ENCODE data around the gene PPFIA4.

DNA sequence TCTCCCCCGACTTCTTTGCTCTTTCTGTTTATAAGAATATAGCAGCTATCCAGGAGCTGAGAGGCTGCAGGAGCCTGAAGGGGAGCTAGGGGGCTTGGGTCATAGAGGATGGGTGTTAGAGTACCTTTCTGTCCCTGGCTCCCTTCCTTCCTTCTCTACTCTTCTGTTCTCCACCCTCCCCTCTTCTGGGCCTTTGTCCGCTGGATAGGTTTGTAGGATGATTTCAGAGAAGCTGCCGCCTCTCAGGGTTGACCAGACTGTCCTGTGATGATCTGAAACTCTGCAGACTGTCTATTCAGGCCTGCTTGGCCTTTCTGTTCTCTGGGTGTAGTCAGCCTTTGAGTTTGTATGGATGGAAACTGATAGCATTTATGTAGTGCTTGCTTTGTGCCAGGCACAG, 26.3 kb downstream of the PPFIA4 start:
- no peak for TF ChIP-seq POLR2A (IDR thresholded peaks at IDR 0.05; ENCODE audit: low read depth, low read length)
- no peak for TF ChIP-seq MYC (IDR thresholded peaks at IDR 0.05; ENCODE audit: low read depth, low read length)
- TF ChIP-seq, protein P1, sequence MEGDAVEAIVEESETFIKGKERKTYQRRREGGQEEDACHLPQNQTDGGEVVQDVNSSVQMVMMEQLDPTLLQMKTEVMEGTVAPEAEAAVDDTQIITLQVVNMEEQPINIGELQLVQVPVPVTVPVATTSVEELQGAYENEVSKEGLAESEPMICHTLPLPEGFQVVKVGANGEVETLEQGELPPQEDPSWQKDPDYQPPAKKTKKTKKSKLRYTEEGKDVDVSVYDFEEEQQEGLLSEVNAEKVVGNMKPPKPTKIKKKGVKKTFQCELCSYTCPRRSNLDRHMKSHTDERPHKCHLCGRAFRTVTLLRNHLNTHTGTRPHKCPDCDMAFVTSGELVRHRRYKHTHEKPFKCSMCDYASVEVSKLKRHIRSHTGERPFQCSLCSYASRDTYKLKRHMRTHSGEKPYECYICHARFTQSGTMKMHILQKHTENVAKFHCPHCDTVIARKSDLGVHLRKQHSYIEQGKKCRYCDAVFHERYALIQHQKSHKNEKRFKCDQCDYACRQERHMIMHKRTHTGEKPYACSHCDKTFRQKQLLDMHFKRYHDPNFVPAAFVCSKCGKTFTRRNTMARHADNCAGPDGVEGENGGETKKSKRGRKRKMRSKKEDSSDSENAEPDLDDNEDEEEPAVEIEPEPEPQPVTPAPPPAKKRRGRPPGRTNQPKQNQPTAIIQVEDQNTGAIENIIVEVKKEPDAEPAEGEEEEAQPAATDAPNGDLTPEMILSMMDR (IDR thresholded peaks at IDR 0.05; ENCODE audit: extremely low read depth in 1 of 2, insufficient read depth in 1 of 2, low read depth in 1 of 2, low read length in 2 of 2), result no peak
- TF ChIP-seq EZH2 (IDR thresholded peaks at IDR 0.05; ENCODE audit: borderline replicate concordance, low read depth, low read length, severe bottlenecking), result no peak
- TF ChIP-seq FOS (IDR thresholded peaks at IDR 0.05; ENCODE audit: borderline replicate concordance, insufficient read depth, low read length), result no peak
- TF ChIP-seq MAX (IDR thresholded peaks at IDR 0.05; ENCODE audit: insufficient read depth, insufficient read length), result no peak
- no peak for TF ChIP-seq GATA2 (IDR thresholded peaks at IDR 0.05; ENCODE audit: insufficient read depth, insufficient read length, low read depth, low read length)
- TF ChIP-seq POLR2AphosphoS5 (IDR thresholded peaks at IDR 0.05; ENCODE audit: insufficient read depth, low read depth, low read length), result no peak
- no peak for TF ChIP-seq JUN (IDR thresholded peaks at IDR 0.05; ENCODE audit: borderline replicate concordance, insufficient read depth, insufficient read length, low read depth)

All from endothelial cell of umbilical vein (primary cell).